Spinal cord (tissue), 10 donors: Measurements from ENCODE around the gene CCDC197. TPM values are rescaled to one million over a fixed set of nuclear protein-coding genes. Genes with fewer than 3 reads are reported as not detected.
A peak's percentile ranks its signal among the peaks of the same experiment; 100 is the strongest.

Experiments used
- DNase-seq, 6 donors: peaks; one replicate each; pipeline versions ENCODE4 v3.0.0 to v3.0.0-alpha.2; 2013 to 2015; ENCODE audit warnings: low spot score in 6 of 6, low read depth in 4 of 6
- H3K27ac ChIP-seq: one replicate; pipeline ENCODE4 v1.5.1; 2013; ENCODE audit warnings: low read depth, low read length, control low read depth
- H3K27me3 ChIP-seq: one replicate; pipeline ENCODE4 v1.6.1; 2013; ENCODE audit warnings: low read length; ENCODE audit not compliant: control insufficient read depth, insufficient read depth
- H3K36me3 ChIP-seq: one replicate; pipeline ENCODE4 v1.6.1; 2013; ENCODE audit warnings: low read length; ENCODE audit not compliant: control insufficient read depth, insufficient read depth
- H3K4me1 ChIP-seq: one replicate; pipeline ENCODE4 v1.6.1; 2013; ENCODE audit warnings: low read length; ENCODE audit not compliant: control insufficient read depth, insufficient read depth
- H3K4me3 ChIP-seq: one replicate; pipeline ENCODE4 v1.5.1; 2013; ENCODE audit warnings: low read depth, low read length, control low read depth
- H3K9me3 ChIP-seq: one replicate; pipeline ENCODE4 v1.6.1; 2013; ENCODE audit warnings: low read length; ENCODE audit not compliant: control insufficient read depth, insufficient read depth
- WGBS: methylation state at CpG from one replicate; pipeline ENCODE4 v1.1.5; 2013; ENCODE audit warnings: missing lambda C conversion rate; ENCODE audit not compliant: insufficient coverage; 5-methylcytosine and 5-hydroxymethylcytosine counted together
- polyA plus RNA-seq, 2 donors: library from polyadenylated mRNA; unstranded; fragments of 120-200 nt; gene quantifications; one replicate each; pipeline ENCODE4 v1.2.1, GENCODE V29; 2013; ENCODE audit not compliant: insufficient read length in 2 of 2
- total RNA-seq, 2 donors: library from RNA; depleted of rRNA in 1 of 2; stranded (reverse); fragments of 120-200 nt in 1 of 2; fragments of >200 nt in 1 of 2; gene quantifications; one replicate each; pipeline versions ENCODE4 v1.2.3 to v1.2.4, GENCODE V29; 2013 to 2014
- donor health status: healthy.

CCDC197 gene
- total and polyA plus RNA-seq, 4 donors: not detected

- H3K4me1 ChIP-seq: peaks cover 33% of the 10 kb centered on the region
- WGBS: 54% methylated on average over 11 of the region's 12 CpGs
- peak within 1 kb of the TSS; percentile 15 for H3K27ac ChIP-seq
- no peaks in the 10 kb centered on the region for H3K27me3 ChIP-seq
- H3K36me3 ChIP-seq: no peaks in the 10 kb centered on the region
- H3K9me3 ChIP-seq: no peaks in the 10 kb centered on the region
- H3K4me3 ChIP-seq: peak within 1 kb of the TSS; percentile 12
- no peak for DNase-seq
Observed at GRCh38 chr14:93976477-93977057, 20.5 kb upstream of the CCDC197 start, which contains the start of gene ASB2. ASB2 (minus strand) TSS chr14:93976570; CDS start chr14:93964539, 12,031 bp downstream.

- Histone ChIP-seq H3K4me1 (peaks cover 33% of the 10 kb centered on the region), H3K4me3 (no peak overlapping the region), H3K27ac (no peak overlapping the region), H3K27me3 (no peaks in the 10 kb centered on the region), H3K36me3 (no peaks in the 10 kb centered on the region), H3K9me3 (no peaks in the 10 kb centered on the region)
- WGBS: 100% methylated on average over 3 of the region's 5 CpGs
- no peak for DNase-seq
Observed at GRCh38 chr14:93977171-93977570, 19.9 kb upstream of the CCDC197 start.

- H3K4me3 ChIP-seq: no peak overlapping the region
- no peak overlapping the region for H3K27ac ChIP-seq
- H3K9me3 ChIP-seq: no peaks in the 10 kb centered on the region
- H3K36me3 ChIP-seq: no peaks in the 10 kb centered on the region
- H3K27me3 ChIP-seq: no peaks in the 10 kb centered on the region
- H3K4me1 ChIP-seq: peaks cover 33% of the 10 kb centered on the region
- DNase-seq: no peak
- WGBS: 96% methylated on average over 7 of the region's 11 CpGs
Observed at GRCh38 chr14:93977790-93978581, 19.1 kb upstream of the CCDC197 start.

- no peak overlapping the region for H3K4me3 ChIP-seq
- 74% methylated on average over 4 of the region's 4 CpGs for WGBS
- H3K4me1 ChIP-seq: peaks cover 33% of the 10 kb centered on the region
- H3K27me3 ChIP-seq: no peaks in the 10 kb centered on the region
- H3K9me3 ChIP-seq: no peaks in the 10 kb centered on the region
- H3K27ac ChIP-seq: no peak overlapping the region
- no peaks in the 10 kb centered on the region for H3K36me3 ChIP-seq
- no peak for DNase-seq
Observed at GRCh38 chr14:93978735-93979134, 18.4 kb upstream of the CCDC197 start.

- WGBS: 58% methylated on average over 8 of the region's 11 CpGs
- Histone ChIP-seq H3K27ac (no peak overlapping the region), H3K4me3 (no peak overlapping the region), H3K9me3 (no peaks in the 10 kb centered on the region), H3K4me1 (peaks cover 20% of the 10 kb centered on the region), H3K27me3 (no peaks in the 10 kb centered on the region), H3K36me3 (no peaks in the 10 kb centered on the region)
- DNase-seq: peak in 2 of 6 donors; percentile 15 to 80
Observed at GRCh38 chr14:93980456-93981201, 16.5 kb upstream of the CCDC197 start.

- Histone ChIP-seq H3K27me3 (no peaks in the 10 kb centered on the region), H3K4me3 (no peak overlapping the region), H3K27ac (no peak overlapping the region), H3K4me1 (peaks cover 13% of the 10 kb centered on the region), H3K9me3 (no peaks in the 10 kb centered on the region), H3K36me3 (no peaks in the 10 kb centered on the region)
- WGBS: 95% methylated on average over 7 of the region's 9 CpGs
- DNase-seq: no peak
Observed at GRCh38 chr14:93981316-93982229, 15.5 kb upstream of the CCDC197 start.

- peaks cover 12% of the 10 kb centered on the region for H3K4me1 ChIP-seq
- H3K9me3 ChIP-seq: no peaks in the 10 kb centered on the region
- H3K36me3 ChIP-seq: no peaks in the 10 kb centered on the region
- no peak for DNase-seq
- H3K27ac ChIP-seq: no peak overlapping the region
- no peaks in the 10 kb centered on the region for H3K27me3 ChIP-seq
- 79% methylated on average over 6 of the region's 10 CpGs for WGBS
- no peak overlapping the region for H3K4me3 ChIP-seq
Observed at GRCh38 chr14:93982230-93983007, 14.7 kb upstream of the CCDC197 start.

GRCh38 chr14:93984070-93984469 lies 13.0 kb upstream of the CCDC197 start:
- DNase-seq: no peak
- Histone ChIP-seq H3K9me3 (no peaks in the 10 kb centered on the region), H3K4me3 (no peak overlapping the region), H3K4me1 (peaks cover 12% of the 10 kb centered on the region), H3K27ac (no peak overlapping the region), H3K27me3 (no peaks in the 10 kb centered on the region), H3K36me3 (no peaks in the 10 kb centered on the region)
- 52% methylated on average over 2 of the region's 3 CpGs for WGBS
